CD4-positive, alpha-beta T cell treated with Interferon gamma for 1 hour (primary cell): ENCODE data around the gene PPM1E.
"Not testable (repeated sequence)": the region's sequence is repeated elsewhere in the genome, so short reads cannot be mapped to it uniquely, and the experiment has no call there.

ENCODE experiments used
- DNase-seq: peaks from one replicate; pipeline ENCODE4 v3.0.0-alpha.2; 2020

Gene PPM1E

DNA sequence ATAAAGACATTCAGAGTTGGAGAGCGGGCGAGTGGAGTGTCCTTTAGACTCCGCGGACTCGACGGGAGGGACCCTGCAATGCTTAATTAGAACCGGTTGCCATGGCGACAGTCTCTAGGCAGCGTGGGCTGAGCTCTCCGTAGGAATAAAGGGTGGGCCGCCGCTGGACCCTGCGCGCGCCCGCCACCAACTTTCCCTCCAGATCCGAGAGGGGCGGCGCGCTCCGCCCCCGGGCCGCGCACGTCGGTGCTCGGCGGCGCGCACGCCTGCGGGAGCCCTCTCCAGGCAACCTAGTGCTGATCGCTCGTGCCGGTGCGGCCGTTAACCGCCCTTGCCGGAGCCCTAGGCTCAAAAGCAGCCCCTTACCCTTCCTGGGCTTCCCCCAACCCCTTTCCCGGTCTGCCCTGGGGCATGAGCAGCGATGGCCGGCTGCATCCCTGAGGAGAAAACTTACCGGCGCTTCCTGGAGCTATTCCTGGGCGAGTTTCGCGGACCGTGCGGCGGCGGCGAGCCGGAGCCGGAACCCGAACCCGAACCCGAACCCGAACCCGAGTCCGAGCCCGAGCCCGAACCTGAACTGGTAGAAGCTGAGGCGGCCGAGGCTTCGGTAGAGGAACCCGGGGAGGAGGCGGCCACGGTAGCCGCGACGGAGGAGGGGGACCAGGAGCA, at the start of gene PPM1E:
PPM1E (plus strand) TSS at position 278 of the 669 bp plus-strand sequence.
- DNase-seq = peak; percentile 26

- DNase-seq = no peak
Observed at GRCh38 chr17:58706351-58707140, 49.1 kb upstream of the PPM1E start.

DNA sequence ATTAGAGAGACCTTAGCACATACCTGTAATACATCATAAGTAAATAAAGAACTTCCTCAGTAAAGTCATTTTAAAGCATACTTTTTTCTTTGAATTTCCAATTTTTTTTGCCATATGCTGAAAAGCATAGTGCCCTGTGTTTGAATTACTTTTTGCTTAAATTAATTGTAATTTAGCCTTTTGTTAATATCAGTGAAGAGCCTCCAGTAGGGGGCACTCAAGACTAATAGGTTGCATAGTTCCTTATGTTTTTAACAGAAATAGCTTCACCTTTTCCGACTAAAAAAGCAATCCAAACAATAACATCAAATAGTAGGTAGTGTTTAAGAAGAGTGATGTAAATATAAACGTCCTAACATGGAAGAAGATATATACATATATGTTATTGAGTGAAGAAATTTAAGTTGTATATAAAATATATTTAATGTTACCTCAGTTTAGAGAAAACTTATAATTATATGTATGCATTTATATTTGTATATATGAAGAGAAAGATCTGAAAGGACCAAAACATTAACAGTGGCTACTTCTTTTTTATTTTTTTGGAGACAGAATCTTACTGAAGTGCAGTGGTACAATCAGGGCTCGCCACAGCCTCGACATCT, 44.6 kb upstream of the PPM1E start:
- DNase-seq = no peak

DNA sequence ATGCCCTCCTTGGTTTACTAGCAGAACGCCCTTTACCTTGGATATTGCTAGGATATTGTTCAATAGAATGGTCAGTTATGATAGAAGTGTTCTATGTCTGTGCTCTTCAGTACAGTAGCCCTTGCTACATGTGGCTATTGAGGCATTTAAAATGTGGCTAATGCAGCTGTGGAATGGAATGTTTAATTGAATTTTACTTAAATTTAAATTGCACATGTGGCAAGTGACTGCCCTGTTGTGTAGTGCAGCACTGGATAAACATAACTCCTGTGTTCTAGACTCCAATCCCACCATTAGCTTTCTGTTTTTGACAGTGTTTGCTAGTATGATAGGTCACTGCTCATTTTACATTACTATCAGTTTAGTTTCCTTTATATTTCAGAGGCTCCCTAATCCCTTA, 33.4 kb upstream of the PPM1E start:
- no peak for DNase-seq

DNA sequence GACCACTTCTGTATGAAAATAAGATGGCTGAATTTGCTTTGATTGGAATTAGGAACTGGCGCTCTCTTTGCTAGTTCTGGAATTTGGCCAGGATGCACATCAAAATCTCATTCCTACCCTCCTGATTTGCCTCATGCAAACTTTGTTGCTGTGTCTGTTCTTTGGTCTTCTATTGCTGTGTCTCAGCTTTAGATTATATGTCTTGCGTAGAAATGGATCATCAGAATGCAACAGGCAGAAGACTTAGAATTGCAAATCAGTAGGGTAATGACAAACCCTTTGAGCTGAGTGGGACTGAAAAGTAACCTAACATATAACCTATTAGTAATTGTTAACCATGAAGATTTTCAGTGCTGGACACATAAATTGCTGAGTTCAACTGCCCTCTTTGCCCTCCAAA, 33.0 kb upstream of the PPM1E start:
- DNase-seq = no peak

- DNase-seq = no peak
Observed at GRCh38 chr17:58728798-58729197, 26.9 kb upstream of the PPM1E start.

DNA sequence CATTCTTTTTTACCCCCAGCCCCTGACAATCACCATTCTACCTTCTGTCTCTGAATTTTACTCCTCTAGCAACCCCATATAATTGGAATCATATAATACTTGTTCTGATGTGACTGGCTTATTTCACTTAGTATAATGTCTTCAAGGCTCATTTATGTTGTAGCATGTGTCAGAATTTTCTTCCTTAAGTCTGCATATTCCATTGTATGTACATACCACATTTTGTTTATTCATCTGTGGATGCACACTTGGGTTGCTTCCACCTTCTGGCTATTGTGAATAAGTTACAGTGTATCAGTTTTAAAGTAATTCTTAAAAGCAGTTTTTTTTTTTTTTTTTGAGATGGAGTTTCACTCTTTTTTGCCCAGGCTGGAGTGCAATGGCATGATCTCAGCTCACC, 24.7 kb upstream of the PPM1E start:
- DNase-seq = no peak

- DNase-seq = no peak
Observed at GRCh38 chr17:58734040-58734439, 21.6 kb upstream of the PPM1E start.

DNA sequence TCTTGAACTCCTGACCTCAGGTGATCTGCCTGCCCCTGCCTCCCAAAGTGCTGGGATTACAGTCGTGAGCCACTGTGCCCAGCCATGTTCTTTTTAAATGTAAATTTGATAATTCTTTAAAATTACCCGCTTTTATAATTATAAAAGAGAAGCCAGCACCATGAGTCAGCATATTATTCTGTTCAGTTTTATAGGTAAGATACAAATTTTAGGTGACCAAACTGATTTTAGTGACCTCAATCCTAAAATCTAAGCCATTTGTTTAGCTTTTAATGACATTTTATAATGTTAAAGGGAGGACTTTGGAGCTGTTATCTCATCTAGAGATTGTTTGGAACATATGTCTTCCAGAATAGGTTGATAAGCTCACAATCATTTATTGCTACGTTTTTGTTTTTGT, 20.8 kb upstream of the PPM1E start:
- DNase-seq = no peak

DNA sequence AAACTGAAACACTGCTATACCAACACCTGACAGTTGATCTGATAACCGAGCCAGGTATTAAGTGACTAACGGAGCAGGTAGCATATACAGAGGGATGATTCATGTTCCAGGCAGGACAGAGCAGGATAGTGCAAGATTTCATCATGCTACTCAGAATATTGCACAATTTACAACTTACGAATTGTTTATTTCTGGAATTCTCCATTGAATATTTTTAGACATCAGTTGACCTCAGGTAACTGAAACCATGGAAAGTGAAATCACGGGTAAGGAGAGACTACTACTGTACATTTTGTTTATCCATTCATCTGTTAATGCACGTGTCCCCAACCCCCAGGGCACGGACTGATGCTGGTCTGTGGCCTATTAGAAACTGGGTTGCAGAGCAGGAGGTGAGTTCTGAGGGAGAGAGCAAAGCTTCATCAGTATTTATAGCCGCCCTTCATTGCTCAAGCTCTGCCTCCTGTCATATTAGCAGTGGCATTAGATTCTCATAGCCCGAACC, 14.5 kb upstream of the PPM1E start:
- no peak for DNase-seq

GRCh38 chr17:58747674-58748073, 8.0 kb upstream of the PPM1E start:
- no peak for DNase-seq

- DNase-seq = not testable (repeated sequence)
Observed at GRCh38 chr17:58749627-58750026, 6.0 kb upstream of the PPM1E start.

DNA sequence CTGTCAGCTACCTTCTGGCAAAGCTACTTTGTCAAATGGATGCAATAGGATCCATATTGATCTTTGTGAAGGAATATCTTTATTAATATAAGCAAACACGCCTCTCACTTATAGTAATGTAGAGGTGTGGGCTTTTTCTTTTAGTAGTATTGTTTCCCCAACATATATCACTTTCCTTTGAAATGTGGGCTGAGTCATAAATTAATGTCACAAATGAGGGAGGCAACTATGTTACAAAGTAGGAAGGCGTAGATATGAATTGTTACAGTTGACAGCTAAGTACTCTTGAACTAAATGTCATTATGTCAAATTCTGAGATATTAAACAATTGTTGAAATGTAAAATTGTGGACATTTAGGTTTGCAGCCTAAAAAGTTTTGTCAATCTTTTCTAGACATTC, 2.6 kb upstream of the PPM1E start:
- DNase-seq = no peak

DNA sequence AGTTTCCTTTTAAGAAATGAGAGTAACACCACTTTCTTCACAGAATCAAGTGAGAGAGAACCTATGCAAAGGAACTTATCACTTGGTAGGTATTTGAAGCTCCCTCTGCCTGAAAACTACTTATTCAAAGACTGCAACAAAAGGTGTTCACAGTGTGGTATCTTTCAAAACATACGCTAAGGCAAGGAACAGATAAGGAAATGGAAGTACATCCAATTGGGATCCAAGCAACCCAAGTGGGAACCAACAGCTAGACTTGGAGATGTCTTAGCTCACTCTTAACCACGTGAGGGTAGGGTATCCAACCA, 431 bp upstream of the PPM1E start:
- no peak for DNase-seq

GRCh38 chr17:58756246-58757161, 850 bp downstream of the PPM1E start:
- no peak for DNase-seq

DNA sequence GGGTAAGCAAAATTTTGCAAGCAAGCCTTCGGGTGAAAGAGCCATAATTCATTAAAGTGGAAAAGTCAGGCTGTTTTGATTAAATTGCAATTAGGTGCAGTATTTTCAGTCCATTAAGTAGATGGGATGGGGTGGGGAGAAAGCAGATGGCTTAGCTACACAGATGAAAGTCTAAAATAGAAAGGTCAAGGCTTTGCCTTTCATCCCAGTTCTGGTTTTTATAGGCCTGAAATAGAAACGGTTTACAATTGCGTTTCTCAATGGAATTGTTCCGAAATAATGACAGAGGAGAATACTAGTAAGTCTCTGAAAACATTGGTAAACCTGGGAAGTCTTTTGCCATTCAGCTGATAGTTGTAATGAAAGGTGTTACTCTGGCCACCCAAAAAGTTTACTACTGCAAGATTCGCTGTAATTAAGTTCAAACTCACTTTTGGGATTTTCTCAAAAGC, 1.5 kb downstream of the PPM1E start:
- DNase-seq = no peak

DNA sequence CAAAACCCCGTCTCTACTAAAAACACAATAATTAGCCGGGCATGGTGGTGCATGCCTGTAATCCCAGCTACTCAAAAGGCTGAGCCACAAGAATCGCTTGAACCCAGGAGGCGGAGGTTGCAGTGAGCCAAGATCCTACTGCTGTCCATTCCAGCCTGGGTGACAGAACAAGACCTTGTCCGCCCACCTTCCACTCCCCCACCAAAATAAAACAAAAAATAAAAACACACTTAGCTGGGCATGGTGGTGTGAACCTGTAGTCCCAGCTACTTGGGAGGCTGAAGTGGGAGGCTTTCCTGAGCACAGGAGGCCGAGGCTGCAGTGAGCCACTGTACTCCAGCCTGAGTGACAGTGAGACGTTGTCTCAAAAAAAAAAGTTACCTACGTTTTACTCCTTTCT, 3.2 kb downstream of the PPM1E start:
- DNase-seq = no peak

DNA sequence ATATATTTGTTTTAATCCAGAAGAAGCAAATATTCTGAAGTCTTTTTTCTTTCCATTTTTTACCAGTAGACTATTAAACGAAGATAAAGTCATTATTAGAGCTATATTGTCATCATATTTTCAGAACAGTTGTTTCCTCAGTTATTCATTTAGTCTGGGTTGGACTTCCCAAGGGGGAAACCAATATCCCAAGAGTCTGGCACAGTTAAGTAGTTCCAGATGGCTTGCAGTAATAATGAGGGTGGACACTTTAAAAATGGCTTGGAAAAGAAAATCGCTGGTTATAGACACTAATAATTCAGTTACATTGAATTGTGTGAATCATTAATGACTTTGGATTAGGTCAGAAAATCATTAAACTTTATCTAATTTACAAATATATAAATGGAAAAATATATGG, 3.9 kb downstream of the PPM1E start:
- no peak for DNase-seq

- no peak for DNase-seq
Observed at GRCh38 chr17:58760248-58760647, 4.6 kb downstream of the PPM1E start.

- no peak for DNase-seq
Observed at GRCh38 chr17:58763263-58763662, 7.6 kb downstream of the PPM1E start.

- DNase-seq = no peak
Observed at GRCh38 chr17:58764373-58764772, 8.7 kb downstream of the PPM1E start.

DNA sequence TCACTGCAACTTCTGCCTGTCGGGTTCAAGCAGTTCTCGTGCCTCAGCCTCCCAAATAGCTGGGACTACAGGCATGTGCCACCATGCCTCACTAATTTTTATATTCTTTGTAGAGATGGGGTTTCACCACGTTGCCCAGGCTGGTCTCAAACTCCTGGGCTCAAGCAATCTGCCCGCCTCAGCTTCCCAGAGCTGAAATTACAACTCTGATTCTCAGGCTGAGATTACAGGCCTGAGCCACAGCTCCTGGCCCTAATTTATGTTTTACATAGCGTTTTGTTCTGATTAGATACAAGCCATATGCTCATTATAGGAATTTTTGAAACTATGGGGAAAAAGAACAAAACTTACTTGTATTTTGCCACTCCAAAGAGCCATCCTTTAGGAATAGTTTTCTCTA, 22.8 kb downstream of the PPM1E start:
- not testable (repeated sequence) for DNase-seq

DNA sequence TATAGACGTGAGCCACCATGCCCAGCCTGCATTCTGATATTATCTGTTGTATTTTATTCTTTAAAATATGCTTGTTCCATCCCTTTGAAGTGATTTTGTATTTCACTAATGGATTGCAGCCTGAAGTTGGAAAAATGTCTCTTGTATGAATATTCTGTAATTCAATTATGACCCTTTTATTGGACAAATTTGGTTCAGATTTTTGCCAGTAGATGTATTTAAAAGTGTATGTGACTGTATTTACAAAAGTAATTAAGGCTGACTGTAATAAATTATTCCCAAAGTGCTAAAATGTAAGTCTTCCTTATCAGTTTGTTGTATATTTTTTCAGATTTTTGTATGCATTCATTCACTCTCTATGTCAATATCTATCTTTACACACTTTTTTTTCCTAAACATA, 23.8 kb downstream of the PPM1E start:
- no peak for DNase-seq
